Measurements from ENCODE around the gene CDK18.

GRCh38 chr1:205535866-205536758 lies 31.6 kb downstream of the CDK18 start:
- TF ChIP-seq CTCF (IDR thresholded peaks at IDR 0.05; ENCODE audit: poor library complexity, severe bottlenecking) (no peak), MXI1 (conservative IDR thresholded peaks at IDR 0.05; ENCODE audit: poor library complexity, severe bottlenecking) (no peak), REST (IDR thresholded peaks at IDR 0.05; ENCODE audit: borderline replicate concordance) (no peak), TAF1 (IDR thresholded peaks at IDR 0.05; ENCODE audit: low read depth) (no peak)

All from neural cell (in vitro differentiated cells).